ENCODE data around the gene ZDHHC8. TPM values are rescaled to one million over a fixed set of nuclear protein-coding genes. Genes with fewer than 3 reads are reported as not detected.

Gene ZDHHC8
- total and polyA plus RNA-seq, 11 donors = 15.7 to 45.2 (median 38.2) TPM

DNA sequence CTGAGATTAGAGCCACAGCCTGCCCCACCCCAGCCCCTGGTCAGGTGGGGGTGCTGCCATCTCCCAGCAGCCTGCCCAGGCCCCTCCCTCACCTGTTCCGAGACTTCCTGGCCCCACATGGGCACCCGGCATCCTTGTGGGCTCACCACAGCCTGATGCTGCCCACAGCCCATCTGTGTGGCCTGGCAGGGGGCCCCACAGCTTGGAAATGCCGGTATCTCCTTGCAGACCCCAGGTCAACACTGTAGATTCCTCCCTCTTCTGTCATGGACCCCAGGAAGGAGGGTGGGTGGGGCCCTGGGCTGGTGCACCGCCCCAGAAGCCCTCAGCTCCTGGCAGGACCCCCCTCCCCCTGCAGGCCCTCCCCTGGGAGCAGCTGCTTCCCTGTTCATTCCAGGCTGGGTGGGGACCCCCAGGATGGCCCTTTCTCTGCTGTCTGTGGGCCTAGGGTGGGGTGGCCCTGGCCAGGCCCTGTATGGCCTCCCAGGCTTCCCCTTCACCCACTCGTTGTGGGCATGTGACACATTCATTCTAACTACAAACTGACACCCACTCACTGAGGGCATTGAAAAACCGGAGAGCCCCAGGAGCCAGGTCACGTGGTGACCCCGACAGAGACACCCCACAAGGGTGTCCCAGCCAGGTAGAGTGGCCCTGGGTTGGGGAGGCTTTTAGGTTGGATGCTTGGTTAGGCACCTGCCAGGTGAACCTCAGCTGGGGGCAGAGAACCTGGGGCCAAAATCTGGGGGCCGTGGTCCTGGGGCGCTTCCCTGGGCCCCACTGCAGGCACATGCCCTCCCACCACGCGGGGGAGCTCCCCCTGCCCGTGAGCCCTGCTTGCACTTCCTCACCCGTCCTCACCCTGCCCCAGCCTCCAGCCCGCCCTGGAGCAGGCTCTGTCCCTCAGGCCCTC is 63.3 kb downstream of the ZDHHC8 start:
- Histone ChIP-seq H3K9me3 (no peaks in the 10 kb centered on the region), H3K27ac (no peak overlapping the region), H3K4me1 (no peaks in the 10 kb centered on the region), H3K36me3 (no peaks in the 10 kb centered on the region), H3K27me3 (no peaks in the 10 kb centered on the region), H3K4me3 (no peak overlapping the region)
- no peak for DNase-seq
- intact Hi-C loops (cut with DNase I) = no loop called here
- no peak for ATAC-seq
- no peak for TF ChIP-seq POLR2A (IDR thresholded peaks at IDR 0.05)
- TF ChIP-seq, protein P1, sequence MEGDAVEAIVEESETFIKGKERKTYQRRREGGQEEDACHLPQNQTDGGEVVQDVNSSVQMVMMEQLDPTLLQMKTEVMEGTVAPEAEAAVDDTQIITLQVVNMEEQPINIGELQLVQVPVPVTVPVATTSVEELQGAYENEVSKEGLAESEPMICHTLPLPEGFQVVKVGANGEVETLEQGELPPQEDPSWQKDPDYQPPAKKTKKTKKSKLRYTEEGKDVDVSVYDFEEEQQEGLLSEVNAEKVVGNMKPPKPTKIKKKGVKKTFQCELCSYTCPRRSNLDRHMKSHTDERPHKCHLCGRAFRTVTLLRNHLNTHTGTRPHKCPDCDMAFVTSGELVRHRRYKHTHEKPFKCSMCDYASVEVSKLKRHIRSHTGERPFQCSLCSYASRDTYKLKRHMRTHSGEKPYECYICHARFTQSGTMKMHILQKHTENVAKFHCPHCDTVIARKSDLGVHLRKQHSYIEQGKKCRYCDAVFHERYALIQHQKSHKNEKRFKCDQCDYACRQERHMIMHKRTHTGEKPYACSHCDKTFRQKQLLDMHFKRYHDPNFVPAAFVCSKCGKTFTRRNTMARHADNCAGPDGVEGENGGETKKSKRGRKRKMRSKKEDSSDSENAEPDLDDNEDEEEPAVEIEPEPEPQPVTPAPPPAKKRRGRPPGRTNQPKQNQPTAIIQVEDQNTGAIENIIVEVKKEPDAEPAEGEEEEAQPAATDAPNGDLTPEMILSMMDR (IDR thresholded peaks at IDR 0.05) = no peak
- WGBS, 4 donors = 80 to 82% (median 81%) methylated on average over 9 to 15 of the region's 15 CpGs

DNA sequence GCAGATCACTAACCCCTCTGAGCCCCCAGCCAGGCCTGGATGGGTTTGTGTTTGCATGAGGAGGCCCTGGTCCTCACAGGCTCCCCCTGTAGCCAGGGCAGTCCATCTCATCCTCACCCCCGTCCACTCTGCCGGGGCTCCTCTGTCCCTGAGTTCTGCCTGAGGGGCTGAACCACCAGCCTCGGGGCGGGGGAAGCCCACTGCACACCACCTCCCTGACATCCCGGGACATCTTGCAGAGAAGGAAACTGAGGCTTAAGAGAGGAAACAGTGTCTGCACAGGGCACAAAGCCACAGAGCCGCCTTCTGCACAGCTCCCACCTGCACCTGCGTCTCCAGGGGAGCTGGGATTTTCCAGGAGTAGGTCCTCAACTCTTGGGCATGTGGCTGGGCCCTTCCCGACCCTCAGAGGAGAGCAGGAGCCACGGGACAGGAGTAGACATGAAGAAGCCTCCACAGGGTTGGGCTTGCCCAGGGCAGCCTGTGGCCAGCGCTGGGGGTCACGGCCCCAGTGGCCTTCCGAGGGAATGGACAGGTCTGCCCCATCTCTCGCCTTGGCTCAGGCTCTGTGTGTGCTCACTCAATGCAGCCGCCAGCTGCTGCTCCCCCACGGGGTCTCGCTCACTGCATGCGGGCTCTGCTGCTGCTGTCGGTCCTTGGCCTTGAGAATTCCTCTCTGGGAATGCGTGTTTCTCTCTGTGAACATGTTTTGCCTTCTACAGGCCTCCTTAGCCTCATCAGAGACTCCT is 64.7 kb downstream of the ZDHHC8 start:
- DNase-seq (no peak), ATAC-seq (no peak)
- H3K9me3 ChIP-seq = no peaks in the 10 kb centered on the region
- intact Hi-C loops (cut with DNase I) = no loop called here
- H3K4me1 ChIP-seq = no peaks in the 10 kb centered on the region
- 84 to 97% (median 87%) methylated on average over 6 to 19 of the region's 19 CpGs for WGBS, 4 donors
- no peaks in the 10 kb centered on the region for H3K36me3 ChIP-seq
- no peak overlapping the region for H3K27ac ChIP-seq
- H3K27me3 ChIP-seq = no peaks in the 10 kb centered on the region
- TF ChIP-seq POLR2A (IDR thresholded peaks at IDR 0.05) = no peak
- TF ChIP-seq, protein P1 (IDR thresholded peaks at IDR 0.05) = no peak
- no peak overlapping the region for H3K4me3 ChIP-seq

MicroRNAs within 50 kb of the gene (microRNA counts, 767-probe panel; counts per million panel counts)
- microRNA hsa-miR-1306-3p = 0 to 71.6 counts per million in 2 donors

Small RNAs within 50 kb of the gene (microRNA-seq; reads per million reads assigned to microRNA genes)
- gene MIR6816 = 0 to 0.21 (median 0.10) reads per million in 4 donors

Other genes with a start within 250 kb of the ZDHHC8 start
- gene COMT, start 190.0 kb upstream of the ZDHHC8 start, total RNA-seq = 100 to 1,000 TPM in 8 of 9 donors, 10 to 100 TPM in 1; 69.7 to 195 (median 119) TPM
- gene COMT, start 190.0 kb upstream of the ZDHHC8 start, polyA plus RNA-seq = 100 to 1,000 TPM in 1 of 2 donors, 10 to 100 TPM in 1; 84.7 to 249 TPM
- gene TXNRD2, start 190.0 kb upstream of the ZDHHC8 start, total RNA-seq = 10 to 100 TPM; 23.5 to 42.5 (median 33.5) TPM
- 10 to 100 TPM; 23.4 to 60.2 TPM for gene TXNRD2, start 190.0 kb upstream of the ZDHHC8 start, polyA plus RNA-seq
- 10 to 100 TPM; 21.2 to 46.6 (median 33.3) TPM for gene ARVCF, start 115.0 kb upstream of the ZDHHC8 start, total RNA-seq
- 10 to 100 TPM; 33.0 to 39.2 TPM for gene ARVCF, start 115.0 kb upstream of the ZDHHC8 start, polyA plus RNA-seq
- 100 to 1,000 TPM in 3 of 9 donors, 10 to 100 TPM in 6; 55.6 to 341 (median 83.7) TPM for gene TANGO2, start 110.7 kb upstream of the ZDHHC8 start, total RNA-seq
- gene TANGO2, start 110.7 kb upstream of the ZDHHC8 start, polyA plus RNA-seq = 10 to 100 TPM; 51.3 to 63.0 TPM
- 10 to 100 TPM in 8 of 9 donors, 1 to 10 TPM in 1; 8.8 to 22.1 (median 13.0) TPM for gene DGCR8, start 51.6 kb upstream of the ZDHHC8 start, total RNA-seq
- gene DGCR8, start 51.6 kb upstream of the ZDHHC8 start, polyA plus RNA-seq = 10 to 100 TPM in 1 of 2 donors, 1 to 10 TPM in 1; 9.9 to 14.5 TPM
- 10 to 100 TPM; 35.8 to 85.3 (median 41.5) TPM for gene RANBP1, start 15.7 kb upstream of the ZDHHC8 start, total RNA-seq
- gene RANBP1, start 15.7 kb upstream of the ZDHHC8 start, polyA plus RNA-seq = 10 to 100 TPM; 29.3 to 67.1 TPM
- 10 to 100 TPM; 18.2 to 31.3 (median 20.2) TPM for gene TRMT2A, start 14.6 kb upstream of the ZDHHC8 start, total RNA-seq
- gene TRMT2A, start 14.6 kb upstream of the ZDHHC8 start, polyA plus RNA-seq = 10 to 100 TPM; 15.8 to 30.1 TPM
- gene CCDC188, start 19.3 kb downstream of the ZDHHC8 start, total RNA-seq = 1 to 10 TPM in 1 of 9 donors, under 1 TPM in 4, not detected in 4; 0.17 to 1.0 (median 0.46) TPM
- 1 to 10 TPM in 1 of 2 donors, under 1 TPM in 1; 0.50 to 1.0 TPM for gene CCDC188, start 19.3 kb downstream of the ZDHHC8 start, polyA plus RNA-seq
- gene RTN4R, start 136.5 kb downstream of the ZDHHC8 start, total RNA-seq = 1 to 10 TPM in 7 of 9 donors, under 1 TPM in 2; 0.53 to 2.6 (median 1.4) TPM
- gene RTN4R, start 136.5 kb downstream of the ZDHHC8 start, polyA plus RNA-seq = 1 to 10 TPM; 1.3 to 1.8 TPM
- 100 to 1,000 TPM in 1 of 9 donors, 10 to 100 TPM in 8; 31.8 to 101 (median 39.2) TPM for gene DGCR6L, start 188.3 kb downstream of the ZDHHC8 start, total RNA-seq
- gene DGCR6L, start 188.3 kb downstream of the ZDHHC8 start, polyA plus RNA-seq = 10 to 100 TPM; 48.4 to 83.7 TPM